ENCODE data around the gene NPRL2.

DNA sequence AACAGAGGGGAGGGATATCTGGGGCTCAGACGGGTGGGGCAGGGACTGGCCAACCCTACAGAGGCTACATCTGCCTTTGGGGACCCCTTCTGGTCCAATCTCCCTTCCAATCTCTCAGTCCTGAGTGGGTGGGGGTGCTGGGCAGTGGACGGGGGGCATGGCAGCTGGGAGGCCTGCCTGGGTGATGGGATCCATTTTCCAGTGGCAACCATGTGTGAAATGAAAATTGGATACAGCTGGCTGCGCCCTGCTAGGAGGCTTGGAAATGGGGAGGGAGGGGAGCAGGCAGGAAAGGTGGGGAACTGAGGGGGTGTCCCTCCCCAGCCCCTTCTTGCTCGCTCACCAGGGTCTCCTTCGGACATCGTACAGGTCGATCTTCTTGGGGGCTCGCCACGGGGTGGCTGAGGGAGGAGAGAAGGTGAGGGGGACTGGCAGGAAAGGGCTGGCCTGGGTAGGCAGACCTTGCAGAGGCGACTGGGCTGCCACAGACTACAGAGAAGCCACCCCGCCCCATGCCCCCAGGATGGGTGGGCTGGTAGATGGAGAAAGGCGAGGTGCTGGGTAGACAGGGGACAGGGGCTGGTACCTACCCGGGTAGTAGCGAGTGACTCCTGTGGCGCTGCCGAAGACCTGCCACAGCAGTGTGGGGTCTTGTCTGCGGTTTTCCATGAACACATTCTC, 30.0 kb upstream of the NPRL2 start:
- TF ChIP-seq, protein P1, sequence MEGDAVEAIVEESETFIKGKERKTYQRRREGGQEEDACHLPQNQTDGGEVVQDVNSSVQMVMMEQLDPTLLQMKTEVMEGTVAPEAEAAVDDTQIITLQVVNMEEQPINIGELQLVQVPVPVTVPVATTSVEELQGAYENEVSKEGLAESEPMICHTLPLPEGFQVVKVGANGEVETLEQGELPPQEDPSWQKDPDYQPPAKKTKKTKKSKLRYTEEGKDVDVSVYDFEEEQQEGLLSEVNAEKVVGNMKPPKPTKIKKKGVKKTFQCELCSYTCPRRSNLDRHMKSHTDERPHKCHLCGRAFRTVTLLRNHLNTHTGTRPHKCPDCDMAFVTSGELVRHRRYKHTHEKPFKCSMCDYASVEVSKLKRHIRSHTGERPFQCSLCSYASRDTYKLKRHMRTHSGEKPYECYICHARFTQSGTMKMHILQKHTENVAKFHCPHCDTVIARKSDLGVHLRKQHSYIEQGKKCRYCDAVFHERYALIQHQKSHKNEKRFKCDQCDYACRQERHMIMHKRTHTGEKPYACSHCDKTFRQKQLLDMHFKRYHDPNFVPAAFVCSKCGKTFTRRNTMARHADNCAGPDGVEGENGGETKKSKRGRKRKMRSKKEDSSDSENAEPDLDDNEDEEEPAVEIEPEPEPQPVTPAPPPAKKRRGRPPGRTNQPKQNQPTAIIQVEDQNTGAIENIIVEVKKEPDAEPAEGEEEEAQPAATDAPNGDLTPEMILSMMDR (IDR thresholded peaks at IDR 0.05; ENCODE audit: extremely low read depth in 1 of 2, insufficient read depth in 1 of 2, low read depth in 1 of 2, low read length in 2 of 2), result no peak
- TF ChIP-seq POLR2AphosphoS5 (IDR thresholded peaks at IDR 0.05; ENCODE audit: insufficient read depth, low read depth, low read length), result no peak
